ENCODE data around the gene VEGFC.

VEGFC gene

GRCh38 chr4:176758731-176759130 is 34.0 kb downstream of the VEGFC start:
- no peak for DNase-seq

- no peak for DNase-seq
Measured at GRCh38 chr4:176758323-176758722, 34.4 kb downstream of the VEGFC start.

GRCh38 chr4:176755613-176756012 is 37.1 kb downstream of the VEGFC start:
- no peak for DNase-seq

GRCh38 chr4:176755001-176755400 is 37.7 kb downstream of the VEGFC start:
- DNase-seq = no peak

- DNase-seq = no peak
Measured at GRCh38 chr4:176753049-176753448, 39.7 kb downstream of the VEGFC start.

GRCh38 chr4:176752191-176752749 is 40.5 kb downstream of the VEGFC start:
- no peak for DNase-seq

- no peak for DNase-seq
Measured at GRCh38 chr4:176751061-176751460, 41.7 kb downstream of the VEGFC start.

- DNase-seq = no peak
Measured at GRCh38 chr4:176746846-176747245, 45.9 kb downstream of the VEGFC start.

GRCh38 chr4:176745902-176746301 is 46.8 kb downstream of the VEGFC start:
- DNase-seq = no peak

- no peak for DNase-seq
Measured at GRCh38 chr4:176744091-176744490, 48.6 kb downstream of the VEGFC start.

- no peak for DNase-seq
Measured at GRCh38 chr4:176742211-176742610, 50.5 kb downstream of the VEGFC start.

- no peak for DNase-seq
Measured at GRCh38 chr4:176741253-176741652, 51.5 kb downstream of the VEGFC start.

- no peak for DNase-seq
Measured at GRCh38 chr4:176735300-176735699, 57.4 kb downstream of the VEGFC start.

- DNase-seq = no peak
Measured at GRCh38 chr4:176734461-176734860, 58.3 kb downstream of the VEGFC start.

- DNase-seq = no peak
Measured at GRCh38 chr4:176729489-176729888, 63.2 kb downstream of the VEGFC start.

- no peak for DNase-seq
Measured at GRCh38 chr4:176726803-176727202, 65.9 kb downstream of the VEGFC start.

- DNase-seq = no peak
Measured at GRCh38 chr4:176721459-176721858, 71.3 kb downstream of the VEGFC start.

- DNase-seq = no peak
Measured at GRCh38 chr4:176718881-176719280, 73.8 kb downstream of the VEGFC start.

- no peak for DNase-seq
Measured at GRCh38 chr4:176717237-176717636, 75.5 kb downstream of the VEGFC start.

GRCh38 chr4:176709417-176709816 is 83.3 kb downstream of the VEGFC start:
- no peak for DNase-seq

GRCh38 chr4:176708771-176709311 is 83.9 kb downstream of the VEGFC start:
- DNase-seq = no peak

- no peak for DNase-seq
Measured at GRCh38 chr4:176690716-176691115, 102.0 kb downstream of the VEGFC start.

GRCh38 chr4:176680668-176681180 is 112.0 kb downstream of the VEGFC start:
- DNase-seq = no peak

- no peak for DNase-seq
Measured at GRCh38 chr4:176676901-176677300, 115.8 kb downstream of the VEGFC start.

- no peak for DNase-seq
Measured at GRCh38 chr4:176675810-176676209, 116.9 kb downstream of the VEGFC start.

Data from NCI-H446 treated with DMSO at 0.1 percent for 48 hours (cell line).